Prostate gland (tissue), 2 donors: Measurements from ENCODE around the gene RNF223.

Experiments
- POLR2A ChIP-seq: fragments of 450-650 bp; IDR thresholded peaks from one replicate; pipeline ENCODE4 v1.6.1; 2016; ENCODE audit warnings: antibody characterized with exemption, mild to moderate bottlenecking
- POLR2AphosphoS5 ChIP-seq: sonication (generic); formaldehyde crosslinking; IDR thresholded peaks from one replicate; pipeline ENCODE4 v1.6.1; 2017; ENCODE audit warnings: antibody characterized with exemption
- TF ChIP-seq, protein P1 (sequence below), 4 experiments: fragments of 200-600 bp in 2 of 4; fragments of 450-650 bp in 2 of 4; sonication (generic) in 2 of 4; IDR thresholded peaks; 1 replicate in 3 of 4; 2 replicates in 1 of 4; pipeline ENCODE4 v1.5.1; 2016 to 2019; ENCODE audit warnings: antibody characterized with exemption in 4 of 4, mild to moderate bottlenecking in 2 of 4, moderate library complexity in 2 of 4

DNA sequence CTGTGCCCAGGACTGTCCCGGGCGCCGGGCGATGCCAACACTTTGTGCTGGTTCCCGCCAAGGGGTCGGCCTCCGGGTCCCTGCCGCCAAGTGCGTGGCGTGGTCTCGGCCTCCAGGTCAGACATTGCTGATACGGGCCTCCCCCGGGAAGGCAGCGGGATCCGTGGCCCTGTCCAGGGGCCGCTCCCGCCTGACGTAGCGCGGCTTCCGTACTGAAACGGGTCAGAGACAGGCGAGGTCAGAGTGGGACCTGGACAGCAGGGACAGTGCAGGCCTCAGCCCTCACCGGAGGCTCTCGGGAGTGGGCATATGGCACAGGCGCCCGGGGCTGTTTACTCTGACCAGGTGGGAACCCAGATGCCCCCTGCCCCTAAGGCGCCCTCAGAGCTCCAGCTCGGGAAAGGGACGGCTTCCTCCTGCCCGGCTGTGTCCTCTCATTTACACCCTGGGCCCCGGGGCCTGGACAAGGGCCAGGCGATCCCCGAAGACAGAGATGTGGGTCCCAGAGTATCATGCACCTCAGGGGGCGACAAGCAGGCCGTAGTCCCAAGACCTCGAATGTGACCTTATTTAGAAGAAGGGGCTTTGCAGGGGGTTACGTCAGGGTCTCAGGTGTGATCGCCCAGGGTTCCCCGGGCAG is 8.8 kb upstream of the RNF223 start:
- TF ChIP-seq, protein P1, sequence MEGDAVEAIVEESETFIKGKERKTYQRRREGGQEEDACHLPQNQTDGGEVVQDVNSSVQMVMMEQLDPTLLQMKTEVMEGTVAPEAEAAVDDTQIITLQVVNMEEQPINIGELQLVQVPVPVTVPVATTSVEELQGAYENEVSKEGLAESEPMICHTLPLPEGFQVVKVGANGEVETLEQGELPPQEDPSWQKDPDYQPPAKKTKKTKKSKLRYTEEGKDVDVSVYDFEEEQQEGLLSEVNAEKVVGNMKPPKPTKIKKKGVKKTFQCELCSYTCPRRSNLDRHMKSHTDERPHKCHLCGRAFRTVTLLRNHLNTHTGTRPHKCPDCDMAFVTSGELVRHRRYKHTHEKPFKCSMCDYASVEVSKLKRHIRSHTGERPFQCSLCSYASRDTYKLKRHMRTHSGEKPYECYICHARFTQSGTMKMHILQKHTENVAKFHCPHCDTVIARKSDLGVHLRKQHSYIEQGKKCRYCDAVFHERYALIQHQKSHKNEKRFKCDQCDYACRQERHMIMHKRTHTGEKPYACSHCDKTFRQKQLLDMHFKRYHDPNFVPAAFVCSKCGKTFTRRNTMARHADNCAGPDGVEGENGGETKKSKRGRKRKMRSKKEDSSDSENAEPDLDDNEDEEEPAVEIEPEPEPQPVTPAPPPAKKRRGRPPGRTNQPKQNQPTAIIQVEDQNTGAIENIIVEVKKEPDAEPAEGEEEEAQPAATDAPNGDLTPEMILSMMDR (IDR thresholded peaks at IDR 0.05), result no peak
- TF ChIP-seq POLR2AphosphoS5, result no peak
- TF ChIP-seq POLR2A, result no peak
